SK-N-SH (cell line): ENCODE measurements around the gene RPE65. TPM values are rescaled to one million over a fixed set of nuclear protein-coding genes. Genes with fewer than 3 reads are reported as not detected.

Source experiments
- CTCF ChIA-PET: fragments of 300-600, 350-600 bp; formaldehyde crosslinking; extraction: SDS; loops from one replicate; lab custom pipeline; 2021; lab: Yijun Ruan, JAX
- POLR2A ChIA-PET: fragments of 350-600 bp; sonication (Branson Sonifier 250); formaldehyde crosslinking; extraction: SDS; loops from one replicate; lab custom pipeline; 2020; ENCODE audit warnings: antibody characterized with exemption, inconsistent platforms; lab: Yijun Ruan, JAX
- DNase-seq: peaks from one replicate; pipeline ENCODE4 v3.0.0; 2012
- H2AFZ ChIP-seq: fragments of 200-600 bp; sonication (generic); 2 replicates; pipeline ENCODE4 v1.8.1; 2016; ENCODE audit warnings: antibody characterized with exemption, mild to moderate bottlenecking, low read depth
- H3F3A ChIP-seq: fragments of 200-600 bp; sonication (generic); replicated peaks from 2 replicates; pipeline ENCODE3; 2016; ENCODE audit warnings: antibody characterized with exemption, mild to moderate bottlenecking; ENCODE audit not compliant: insufficient read depth
- H3K27ac ChIP-seq, 2 experiments: fragments of 200-500 bp in 1 of 2; fragments of 200-600 bp in 1 of 2; sonication (Bioruptor generic) in 1 of 2; sonication (generic), shearing (Covaris generic) in 1 of 2; 2 replicates each; pipeline versions ENCODE4 v1.5.1 to v1.6.1; 2014 to 2016; ENCODE audit warnings: low read depth in 2 of 2, inconsistent platforms in 1 of 2, low read length in 1 of 2, mild to moderate bottlenecking in 1 of 2, mixed read lengths in 1 of 2
- H3K27me3 ChIP-seq: fragments of 200-600 bp; sonication (generic), shearing (Covaris generic); 2 replicates; pipeline ENCODE4 v1.6.1; 2016; ENCODE audit warnings: mixed run types; ENCODE audit not compliant: insufficient read depth
- H3K36me3 ChIP-seq, 2 experiments: fragments of 200-500 bp in 1 of 2; fragments of 200-600 bp in 1 of 2; sonication (Bioruptor generic) in 1 of 2; sonication (generic) in 1 of 2; replicated peaks in 1 of 2; 2 replicates each; pipeline versions ENCODE3 to v1.5.1; 2014 to 2016; ENCODE audit warnings: low read length in 1 of 2, mild to moderate bottlenecking in 1 of 2; ENCODE audit not compliant: insufficient read depth in 2 of 2, control insufficient read depth in 1 of 2
- H3K4me1 ChIP-seq, 2 experiments: fragments of 200-500 bp in 1 of 2; fragments of 200-600 bp in 1 of 2; sonication (Bioruptor generic) in 1 of 2; sonication (generic), shearing (Covaris generic) in 1 of 2; 2 replicates each; pipeline versions ENCODE4 v1.5.1 to v1.6.1; 2014 to 2016; ENCODE audit warnings: low read depth in 1 of 2, low read length in 1 of 2, mixed run types in 1 of 2; ENCODE audit not compliant: insufficient read depth in 2 of 2, control insufficient read depth in 1 of 2
- H3K4me2 ChIP-seq: fragments of 200-600 bp; sonication (generic), shearing (Covaris generic); 2 replicates; pipeline ENCODE4 v1.6.1; 2017; ENCODE audit warnings: mixed run types
- H3K4me3 ChIP-seq, 2 experiments: fragments of 200-500 bp in 1 of 2; fragments of 200-600 bp in 1 of 2; sonication (Bioruptor generic) in 1 of 2; sonication (generic), shearing (Covaris generic) in 1 of 2; 2 replicates each; pipeline versions ENCODE4 v1.5.1 to v1.8.1; 2014 to 2016; ENCODE audit warnings: low read depth in 2 of 2, inconsistent platforms in 1 of 2, low read length in 1 of 2, mild to moderate bottlenecking in 1 of 2, mixed read lengths in 1 of 2, moderate library complexity in 1 of 2
- H3K79me2 ChIP-seq: fragments of 200-600 bp; sonication (generic); 2 replicates; pipeline ENCODE4 v1.8.1; 2017; ENCODE audit warnings: mild to moderate bottlenecking; ENCODE audit not compliant: insufficient read depth
- H3K9ac ChIP-seq: fragments of 200-600 bp; sonication (generic); 2 replicates; pipeline ENCODE4 v1.6.1; 2017; ENCODE audit warnings: mixed run types
- H3K9me2 ChIP-seq: fragments of 200-600 bp; sonication (generic); 2 replicates; pipeline ENCODE4 v1.6.1; 2017; ENCODE audit warnings: mixed run types
- H3K9me3 ChIP-seq: fragments of 200-600 bp; sonication (generic); 2 replicates; pipeline ENCODE4 v1.6.1; 2017; ENCODE audit warnings: mixed run types, mild to moderate bottlenecking, moderate library complexity
- H4K20me1 ChIP-seq: fragments of 200-600 bp; sonication (generic); 2 replicates; pipeline ENCODE4 v1.6.1; 2017; ENCODE audit warnings: mild to moderate bottlenecking, mixed run types; ENCODE audit not compliant: insufficient read depth
- CHD2 ChIP-seq: fragments of 150-350 bp; IDR thresholded peaks from 2 replicates; pipeline ENCODE4 v1.6.1; 2018; ENCODE audit warnings: low read length; ENCODE audit not compliant: partially characterized antibody
- ELF1 ChIP-seq: IDR thresholded peaks from 2 replicates; pipeline ENCODE4 v1.4.0; 2012
- FOSL2 ChIP-seq: IDR thresholded peaks from 2 replicates; pipeline ENCODE4 v1.4.0; 2012; ENCODE audit warnings: low read depth, mild to moderate bottlenecking, moderate library complexity, borderline replicate concordance
- POLR2AphosphoS5 ChIP-seq: IDR thresholded peaks from 2 replicates; pipeline ENCODE4 v1.6.1; 2012; ENCODE audit warnings: low read depth, low read length
- RCOR1 ChIP-seq: fragments of 150-350 bp; IDR thresholded peaks from 2 replicates; pipeline ENCODE4 v1.6.1; 2017; ENCODE audit warnings: antibody characterized with exemption, low read length
- SIN3A ChIP-seq: IDR thresholded peaks from 2 replicates; pipeline ENCODE4 v1.6.1; 2012; ENCODE audit warnings: low read depth, mild to moderate bottlenecking, low read length, moderate library complexity, borderline replicate concordance
- WGBS: methylation state at CpG from one replicate; pipeline ENCODE4 v1.1.6; 2017; ENCODE audit warnings: low lambda C conversion rate; 5-methylcytosine and 5-hydroxymethylcytosine counted together
- polyA plus RNA-seq, 3 experiments: library from polyadenylated mRNA; depleted of rRNA; stranded (reverse); fragments of >200 nt; gene quantifications; 2 replicates each; pipeline ENCODE4 v1.2.3, GENCODE V29; 2012

RPE65 gene
- polyA plus RNA-seq, 1 of the 3 experiments (the other 2 are of a cell fraction), result 0.02 TPM

- 79% methylated on average over 1 of the region's 1 CpG for WGBS
- no peaks in the 10 kb centered on the region for H3K9me3 ChIP-seq
- no peaks in the 10 kb centered on the region for H4K20me1 ChIP-seq
- TF ChIP-seq POLR2AphosphoS5, result no peak
- no peak for TF ChIP-seq CHD2
- TF ChIP-seq ELF1, result no peak
- no peak for TF ChIP-seq SIN3A
- no peak for TF ChIP-seq RCOR1
- H3F3A ChIP-seq, result no peaks in the 10 kb centered on the region
- H3K27me3 ChIP-seq, result no peaks in the 10 kb centered on the region
- H3K9me2 ChIP-seq, result no peaks in the 10 kb centered on the region
- H3K4me1 ChIP-seq, result peaks cover 0 to 9% of the 10 kb centered on the region in 2 experiments; a peak in 3 of 4 replicates
- CTCF ChIA-PET, result no interaction called here
- no peak overlapping the region for H3K27ac ChIP-seq
- POLR2A ChIA-PET, result no interaction called here
- no peak overlapping the region for H3K4me3 ChIP-seq
- H3K79me2 ChIP-seq, result no peaks in the 10 kb centered on the region
- DNase-seq, result no peak
- H3K9ac ChIP-seq, result no peak overlapping the region
- no peak overlapping the region for H3K4me2 ChIP-seq
- H3K36me3 ChIP-seq, result no peaks in the 10 kb centered on the region
- H2AFZ ChIP-seq, result no peak overlapping the region
Measured at GRCh38 chr1:68456202-68456601, 6.4 kb upstream of the RPE65 start.

GRCh38 chr1:68454534-68454933 lies 4.8 kb upstream of the RPE65 start:
- no peak for DNase-seq
- H3K79me2 ChIP-seq, result no peaks in the 10 kb centered on the region
- 89% methylated on average over 2 of the region's 2 CpGs for WGBS
- no peak overlapping the region for H3K4me2 ChIP-seq
- CTCF ChIA-PET, result no interaction called here
- H3K4me3 ChIP-seq, result no peak overlapping the region
- no peaks in the 10 kb centered on the region for H3K9me3 ChIP-seq
- no peaks in the 10 kb centered on the region for H3K27me3 ChIP-seq
- no peaks in the 10 kb centered on the region for H3F3A ChIP-seq
- H3K36me3 ChIP-seq, result no peaks in the 10 kb centered on the region
- peaks cover 0 to 9% of the 10 kb centered on the region in 2 experiments; a peak in 3 of 4 replicates for H3K4me1 ChIP-seq
- no peak for TF ChIP-seq FOSL2
- TF ChIP-seq, all 33 proteins: peak for 0
- Histone ChIP-seq H4K20me1 (no peaks in the 10 kb centered on the region), H3K27ac (no peak overlapping the region), H3K9ac (no peak overlapping the region), H3K9me2 (no peaks in the 10 kb centered on the region), H2AFZ (no peak overlapping the region)
- POLR2A ChIA-PET, result no interaction called here

- POLR2A ChIA-PET, result no interaction called here
Measured at GRCh38 chr1:68453060-68453670, 3.4 kb upstream of the RPE65 start.

More at GRCh38 chr1:68453060-68453670, 3.4 kb upstream of the RPE65 start:
- Histone ChIP-seq H4K20me1 (no peaks in the 10 kb centered on the region), H3K9me2 (no peaks in the 10 kb centered on the region), H3K4me2 (no peak overlapping the region), H3K9ac (no peak overlapping the region)
- no peak for DNase-seq
- no peak for TF ChIP-seq RCOR1
- TF ChIP-seq FOSL2, result peak; percentile 15; the same call in 1 of the 2 replicates
- TF ChIP-seq, all 33 proteins: peak for 1
- no peak overlapping the region for H3K27ac ChIP-seq
- H3K4me3 ChIP-seq, result no peak overlapping the region
- CTCF ChIA-PET, result interaction anchor here (1.0 to 1.8 kb wide), 3 partner anchors 10 to 1285 kb away, joined by 3 to 8 read pairs (median 3); no protein-coding TSS in a partner anchor
- no peaks in the 10 kb centered on the region for H3K27me3 ChIP-seq
- H3K4me1 ChIP-seq, result peaks cover 0 to 9% of the 10 kb centered on the region in 2 experiments; a peak in 2 of 4 replicates
- no peaks in the 10 kb centered on the region for H3K36me3 ChIP-seq
- WGBS, result 78% methylated on average over 8 of the region's 8 CpGs
- 0 out of 2 replicates have a peak overlapping the region, but pooled peaks have one; percentile 35 for H2AFZ ChIP-seq
- no peaks in the 10 kb centered on the region for H3K9me3 ChIP-seq
- H3K79me2 ChIP-seq, result no peaks in the 10 kb centered on the region
- H3F3A ChIP-seq, result no peaks in the 10 kb centered on the region
